Stimulated activated CD4-positive, alpha-beta T cell treated with anti-CD3 and anti-CD28 coated beads, Interleukin-1b, Interleukin-23, amount 100 ng/mL, for 24 hours (primary cell): ENCODE results near the gene DQX1.
A peak's percentile ranks its signal among the peaks of the same experiment; 100 is the strongest.

Experiments
- DNase-seq, 4 experiments: peaks; one replicate each; pipeline ENCODE4 v3.0.0-alpha.2; 2020; ENCODE audit warnings: low read depth in 4 of 4, low spot score in 1 of 4

Gene DQX1

DNA sequence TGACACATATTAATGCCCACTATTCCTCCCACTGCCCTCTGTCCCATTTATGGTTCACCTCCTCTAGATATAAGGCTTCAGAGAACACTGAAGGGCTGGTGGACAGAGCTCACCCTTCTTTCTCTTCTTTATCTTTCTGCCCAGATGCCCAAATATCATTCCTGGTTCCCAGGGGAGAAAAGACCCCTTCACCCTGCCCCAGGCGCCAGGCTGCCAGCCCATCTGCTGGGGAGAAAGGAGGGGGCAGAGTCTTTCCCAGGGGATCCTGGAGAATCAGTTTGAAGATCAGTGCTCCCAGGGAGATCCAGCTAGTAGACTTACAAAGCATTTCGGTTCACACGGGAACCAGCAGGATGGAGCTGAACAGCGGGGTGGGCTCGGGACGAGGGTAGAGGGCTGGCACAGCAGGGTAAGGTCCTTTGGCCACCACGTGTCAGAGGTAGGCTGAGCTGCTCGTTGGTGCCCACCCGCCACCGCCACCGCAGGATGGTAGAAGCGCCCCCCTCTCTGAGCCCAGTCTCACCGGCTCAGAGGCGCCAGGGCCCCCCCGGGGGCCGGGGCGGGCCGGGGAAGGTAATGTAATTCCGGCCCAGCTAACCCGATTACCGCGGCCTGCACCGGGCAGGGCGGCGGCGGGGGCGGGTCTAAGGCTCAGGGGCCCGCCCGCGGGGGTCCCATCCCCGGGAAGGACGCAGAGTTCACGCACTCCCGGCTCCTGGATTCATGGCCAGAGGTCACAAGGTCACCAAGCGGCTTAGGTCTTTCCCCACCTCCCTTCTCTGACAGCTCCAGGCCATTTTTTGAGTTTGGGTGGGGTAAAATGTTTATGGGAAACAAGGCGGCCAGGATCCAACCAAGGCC lies 13.1 kb downstream of the DQX1 start:
- DNase-seq: no peak

DNA sequence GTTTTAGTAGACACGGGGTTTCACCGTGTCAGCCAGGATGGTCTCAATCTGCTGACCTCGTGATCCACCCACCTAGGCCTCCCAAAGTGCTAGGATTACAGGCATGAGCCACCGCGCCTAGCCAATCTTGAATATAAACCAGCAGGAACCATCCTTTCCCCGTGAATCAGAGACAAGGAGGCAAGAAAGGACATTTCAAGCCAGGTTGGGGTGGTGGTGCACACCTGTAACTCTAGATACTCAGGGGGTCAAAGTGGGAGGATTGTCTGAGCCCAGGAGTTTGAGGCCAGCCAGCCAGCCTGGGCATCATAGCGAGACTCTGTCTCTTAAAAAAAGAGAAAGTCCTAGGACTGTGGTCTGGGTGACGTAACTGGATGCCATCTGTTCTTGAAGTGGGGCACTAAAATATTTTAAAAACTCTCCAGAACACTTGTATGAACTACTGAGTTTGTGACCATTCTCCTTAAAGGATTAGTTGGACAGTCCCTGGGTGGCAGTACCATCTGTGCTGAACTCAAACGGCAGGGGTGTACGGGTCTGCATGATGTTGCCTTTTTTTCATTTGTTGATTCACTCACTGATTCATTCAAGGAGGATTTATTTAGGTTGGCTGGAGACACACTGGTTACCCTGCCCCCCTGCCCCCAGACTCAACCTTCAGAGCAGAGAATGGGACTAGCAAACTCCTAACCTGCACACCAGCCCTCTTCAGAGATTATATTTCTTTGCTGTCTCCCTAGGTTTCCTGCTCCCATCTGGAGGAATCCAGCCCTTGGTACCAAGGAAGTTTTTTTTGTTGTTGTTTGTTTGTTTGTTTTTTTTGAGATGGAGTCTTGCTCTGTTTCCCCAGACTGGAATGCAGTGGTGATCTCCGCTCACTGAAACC lies 14.7 kb downstream of the DQX1 start:
- no peak for DNase-seq

- DNase-seq: no peak
Measured at GRCh38 chr2:74510272-74510671, 15.8 kb downstream of the DQX1 start.

GRCh38 chr2:74507926-74508520 lies 18.0 kb downstream of the DQX1 start:
- no peak for DNase-seq

GRCh38 chr2:74507145-74507925 lies 18.7 kb downstream of the DQX1 start, which contains the start of gene PCGF1:
Gene PCGF1 (minus strand): TSS chr2:74507695. CDS start chr2:74507668, 27 bp downstream.
- peak; percentile 98 to 99 (median 99) for DNase-seq

GRCh38 chr2:74505448-74506246 lies 20.4 kb downstream of the DQX1 start:
- no peak for DNase-seq

GRCh38 chr2:74504591-74504990 lies 21.4 kb downstream of the DQX1 start:
- no peak for DNase-seq

GRCh38 chr2:74503506-74504475 lies 22.2 kb downstream of the DQX1 start:
- DNase-seq: no peak

DNA sequence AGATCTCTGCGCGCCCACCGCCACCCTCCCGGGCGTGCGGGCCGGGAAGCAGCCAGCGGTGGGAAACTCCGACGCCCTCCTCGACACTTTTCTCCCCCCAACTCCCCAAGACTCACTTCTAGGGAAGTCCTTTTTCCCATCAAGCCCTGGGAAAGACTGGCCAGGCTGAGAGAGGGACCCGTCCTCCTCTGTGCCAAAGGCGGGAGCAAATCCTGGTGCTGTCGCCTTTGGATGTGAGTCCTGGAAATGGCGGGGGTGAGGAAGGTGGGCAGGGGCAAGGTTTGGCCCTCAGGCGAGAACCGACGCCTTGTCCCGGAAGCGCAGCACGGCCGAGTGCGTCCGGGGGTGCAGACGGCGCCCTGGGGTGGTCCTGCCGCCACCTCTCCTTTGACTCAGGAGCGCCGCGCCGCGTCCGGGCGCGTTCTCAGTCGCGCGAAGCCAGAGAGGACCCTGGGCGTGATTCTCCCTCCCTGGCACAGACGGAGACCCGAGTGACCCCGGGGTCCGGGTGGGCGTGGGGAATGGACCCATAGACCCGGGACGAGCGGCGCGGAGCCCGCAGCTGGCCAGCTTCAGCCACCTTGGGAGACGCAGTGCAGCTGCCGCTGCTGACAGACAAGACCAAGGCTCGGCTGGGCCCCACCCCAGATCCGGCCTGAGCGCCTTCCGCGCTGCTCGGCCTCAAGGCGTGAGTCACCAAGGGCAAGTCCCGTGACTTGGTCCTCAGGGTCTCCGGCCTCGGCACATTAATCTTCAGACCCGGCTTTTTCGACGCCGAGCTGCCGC lies 23.1 kb downstream of the DQX1 start:
- peak in 1 of 4 experiments; percentile 40 for DNase-seq

DNA sequence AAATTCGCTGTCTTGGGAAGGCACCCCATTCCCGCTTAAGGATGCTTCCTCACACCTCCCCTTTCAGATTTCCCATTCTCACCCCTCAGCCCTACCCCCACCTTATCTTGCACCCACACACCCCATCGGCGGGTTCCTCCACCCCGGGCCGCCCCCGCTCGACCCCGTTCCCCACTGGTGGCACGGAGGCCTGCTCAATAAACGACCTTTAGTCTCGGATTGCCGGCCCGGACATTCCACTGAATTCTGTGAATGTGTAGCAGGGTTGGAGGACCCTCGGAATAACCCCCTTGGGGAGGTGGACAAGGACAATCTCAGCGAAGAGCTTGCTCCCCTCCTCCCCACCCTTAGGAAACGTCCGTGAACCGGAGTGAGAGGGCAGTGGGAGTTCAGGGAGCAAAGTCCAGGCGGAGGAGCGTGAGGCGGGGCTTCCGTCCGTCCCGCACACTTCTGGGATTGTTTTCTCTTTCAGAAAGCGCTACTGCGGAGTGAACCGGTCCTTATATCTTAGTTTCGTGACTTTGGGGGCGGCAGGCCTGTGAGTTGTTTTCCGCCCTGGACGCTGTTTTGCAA lies 23.8 kb downstream of the DQX1 start:
- DNase-seq: no peak

- no peak for DNase-seq
Measured at GRCh38 chr2:74501335-74502071, 24.5 kb downstream of the DQX1 start.

DNA sequence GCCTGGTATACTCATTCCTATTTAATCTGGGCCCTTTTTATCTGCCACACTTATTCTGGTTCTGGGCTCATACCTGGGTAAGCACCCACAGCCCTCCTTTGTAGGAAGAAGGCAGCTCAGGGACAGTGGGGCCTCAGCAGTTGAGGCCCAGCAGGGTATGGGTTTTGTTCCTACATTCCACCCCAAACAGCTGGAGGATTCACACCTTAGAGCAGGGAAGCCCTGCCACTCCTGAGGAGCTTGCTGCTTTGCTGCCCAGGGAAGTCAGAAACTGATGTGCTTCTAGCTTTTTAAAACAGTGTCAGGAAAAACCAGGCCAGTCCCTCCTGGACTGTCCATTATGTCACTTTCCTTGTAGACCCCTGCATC lies 25.5 kb downstream of the DQX1 start:
- no peak for DNase-seq

GRCh38 chr2:74499940-74500577 lies 26.0 kb downstream of the DQX1 start:
- no peak for DNase-seq

DNA sequence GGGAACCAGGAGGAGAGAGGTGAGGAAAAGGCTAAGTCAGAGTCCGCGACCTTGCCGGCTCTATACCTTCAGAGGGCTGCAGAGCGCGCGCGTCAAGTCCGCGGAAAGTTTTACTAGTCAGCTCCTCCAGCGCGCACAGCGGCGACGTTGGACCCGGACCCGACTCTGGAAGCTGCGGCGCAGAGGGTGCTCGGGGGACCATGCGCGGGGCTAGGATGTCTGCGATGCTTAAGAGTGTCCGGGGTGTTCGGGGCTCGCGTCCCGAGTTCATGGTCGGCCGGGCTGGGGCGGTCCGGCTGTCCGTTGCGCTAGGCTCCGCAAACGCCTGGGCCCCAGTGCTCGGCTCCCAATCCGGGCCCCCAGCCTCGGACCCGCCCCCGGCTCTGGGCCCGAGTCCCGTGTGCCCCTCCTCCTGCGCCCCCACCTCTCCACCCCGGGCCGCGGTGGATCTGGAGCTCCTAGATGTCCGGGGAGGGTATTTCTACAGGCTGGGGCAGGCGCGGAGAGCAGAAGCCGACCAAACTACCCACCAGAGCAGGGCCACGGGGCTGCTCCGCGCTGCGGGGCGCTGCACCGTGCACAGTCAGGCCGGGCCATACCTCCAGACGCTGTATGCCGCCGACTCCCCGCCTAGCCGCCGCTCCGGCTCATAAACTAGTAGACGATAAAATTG lies 26.6 kb downstream of the DQX1 start, which contains the start of gene LBX2:
TSS of gene LBX2 (minus strand) at position 337 of the 673 bp plus-strand sequence. CDS start at position 271, 66 bp downstream.
- DNase-seq: peak in 1 of 4 experiments; percentile 31

- DNase-seq: peak in 1 of 4 experiments; percentile 19
Measured at GRCh38 chr2:74498500-74499266, 27.3 kb downstream of the DQX1 start.
